GM19351 (cell line): ENCODE measurements around the gene RIPK4.
"Not testable (repeated sequence)": the region's sequence is repeated elsewhere in the genome, so short reads cannot be mapped to it uniquely, and the experiment has no call there.

Experiments
- ATAC-seq: cut with Tn5 transposase; IDR thresholded peaks from one replicate; pipeline ENCODE4 v1.9.1; 2021; ENCODE audit warnings: mild to moderate bottlenecking, moderate library complexity; ENCODE audit not compliant: unreplicated experiment

RIPK4 gene

DNA sequence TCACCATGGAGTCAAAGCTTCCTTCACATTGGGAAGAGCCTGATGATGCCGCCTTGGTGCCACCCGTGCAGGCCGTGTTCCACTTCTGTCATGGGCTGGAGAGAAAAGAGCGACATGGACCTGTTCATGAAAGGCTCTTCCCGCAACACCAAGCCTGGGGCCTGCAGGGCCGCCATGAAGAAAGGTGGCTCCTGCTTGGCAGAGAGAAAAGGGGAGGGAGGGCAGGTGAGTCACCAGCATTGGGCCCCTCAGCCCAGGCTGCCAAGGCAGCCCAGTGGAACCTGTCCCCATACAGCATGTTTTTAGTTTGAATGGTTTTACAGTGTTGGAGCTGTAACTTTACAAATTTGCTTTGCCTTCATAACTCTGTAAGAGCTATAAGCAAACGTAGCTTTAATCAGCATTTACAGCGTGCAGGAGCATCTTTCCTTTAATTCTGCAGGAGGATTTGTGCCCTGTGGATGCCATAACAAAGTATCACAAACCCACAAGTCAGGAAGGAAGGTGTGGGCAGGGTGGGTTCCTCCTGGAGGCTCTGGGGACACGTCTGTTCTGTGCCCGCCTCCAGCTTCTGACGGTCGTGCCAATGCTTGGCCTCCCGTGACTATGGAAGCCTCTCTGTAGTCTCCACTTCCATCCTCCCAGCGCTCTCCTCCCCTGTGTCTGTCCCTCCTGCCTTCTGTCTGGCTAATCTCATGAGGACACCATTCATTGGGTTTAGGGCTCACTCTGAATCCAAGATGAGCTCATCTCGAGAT is 49.1 kb downstream of the RIPK4 start:
- no peak for ATAC-seq

- ATAC-seq = no peak
Observed at GRCh38 chr21:41716751-41717150, 50.1 kb downstream of the RIPK4 start.

- ATAC-seq = no peak
Observed at GRCh38 chr21:41715649-41716281, 51.1 kb downstream of the RIPK4 start.

DNA sequence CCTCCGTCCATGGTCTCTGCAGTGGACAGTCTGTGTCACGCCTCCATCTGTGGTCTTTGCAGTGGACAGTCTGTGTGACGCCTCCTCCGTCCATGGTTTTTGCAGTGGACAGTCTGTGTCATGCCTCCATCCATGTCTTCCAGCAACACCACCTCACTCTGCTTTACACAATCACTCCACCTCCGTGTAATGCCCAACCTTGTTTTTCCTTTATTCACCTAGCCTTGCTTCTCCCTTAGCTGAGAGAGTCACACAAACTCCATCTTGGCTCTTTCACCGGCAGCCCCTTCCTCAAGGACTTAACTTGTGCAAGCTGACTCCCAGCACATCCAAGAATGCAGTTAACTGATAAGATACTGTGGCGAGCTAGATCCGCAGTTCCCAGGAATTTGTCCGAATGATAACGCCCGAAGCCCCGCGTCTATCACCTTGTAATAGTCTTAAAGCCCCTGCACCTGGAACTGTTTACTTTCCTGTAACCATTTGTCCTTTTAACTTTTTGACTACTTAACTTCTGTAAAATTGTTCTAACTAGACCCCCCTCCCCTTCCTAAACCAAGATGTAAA is 52.5 kb downstream of the RIPK4 start:
- ATAC-seq = not testable (repeated sequence)

DNA sequence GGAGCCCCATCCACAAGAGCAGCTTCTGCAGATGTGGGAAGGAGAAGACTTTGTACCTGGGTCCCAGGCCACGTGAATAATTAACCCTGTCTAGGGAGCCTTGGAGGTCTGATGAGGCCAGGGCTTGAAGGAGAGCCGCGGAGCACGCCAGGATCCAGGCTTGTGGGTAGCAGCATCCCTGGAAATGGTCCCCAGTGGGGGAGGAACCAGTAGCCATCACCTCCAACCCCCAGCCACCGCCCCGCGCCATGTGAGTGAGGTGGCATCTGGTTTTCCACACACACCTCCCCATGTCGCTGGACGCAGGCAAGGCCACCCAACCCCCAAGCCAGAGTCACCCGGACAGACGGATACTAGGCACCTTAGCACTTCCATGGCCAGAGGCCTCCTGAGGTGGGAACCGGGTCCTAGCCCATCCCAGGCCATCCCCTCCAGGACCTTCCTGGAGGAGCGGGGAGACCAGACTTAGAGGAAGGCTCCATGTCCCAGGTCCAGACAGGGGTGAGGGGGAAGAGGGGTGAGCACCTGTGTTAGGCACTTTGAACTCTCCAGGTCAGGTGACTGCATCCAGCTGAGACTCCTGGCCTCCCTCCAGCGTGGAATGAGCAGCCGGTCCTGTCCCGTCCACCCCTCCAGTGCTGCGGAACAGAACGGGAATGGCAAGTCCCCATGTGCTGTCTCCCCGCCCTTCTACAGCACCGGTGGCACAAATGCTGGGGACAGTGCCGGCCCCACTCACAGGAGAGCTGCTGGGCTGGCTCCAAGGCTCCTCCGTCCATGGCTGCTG is 53.2 kb downstream of the RIPK4 start:
- no peak for ATAC-seq

GRCh38 chr21:41712730-41713129 is 54.1 kb downstream of the RIPK4 start:
- no peak for ATAC-seq

DNA sequence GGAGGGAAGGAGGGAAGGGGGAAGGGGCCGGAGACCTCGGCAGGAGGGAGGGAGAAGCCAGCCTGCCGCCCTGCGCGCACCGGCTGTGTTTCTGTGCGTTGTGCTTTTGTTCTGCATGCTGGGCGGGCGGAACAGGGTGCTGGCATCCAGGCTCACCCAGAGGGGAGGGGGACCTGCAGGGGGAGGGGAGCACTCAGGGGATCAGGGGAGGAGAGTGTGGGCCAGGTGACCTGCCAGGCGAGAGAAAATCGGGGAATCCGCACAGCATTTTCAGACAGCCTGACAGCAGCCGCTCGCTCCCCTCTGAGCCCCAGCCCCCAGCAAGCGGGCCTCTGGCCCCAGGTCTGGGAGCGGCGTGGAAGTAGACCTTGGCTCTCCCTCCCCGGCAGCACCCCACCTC is 54.7 kb downstream of the RIPK4 start:
- ATAC-seq = no peak

DNA sequence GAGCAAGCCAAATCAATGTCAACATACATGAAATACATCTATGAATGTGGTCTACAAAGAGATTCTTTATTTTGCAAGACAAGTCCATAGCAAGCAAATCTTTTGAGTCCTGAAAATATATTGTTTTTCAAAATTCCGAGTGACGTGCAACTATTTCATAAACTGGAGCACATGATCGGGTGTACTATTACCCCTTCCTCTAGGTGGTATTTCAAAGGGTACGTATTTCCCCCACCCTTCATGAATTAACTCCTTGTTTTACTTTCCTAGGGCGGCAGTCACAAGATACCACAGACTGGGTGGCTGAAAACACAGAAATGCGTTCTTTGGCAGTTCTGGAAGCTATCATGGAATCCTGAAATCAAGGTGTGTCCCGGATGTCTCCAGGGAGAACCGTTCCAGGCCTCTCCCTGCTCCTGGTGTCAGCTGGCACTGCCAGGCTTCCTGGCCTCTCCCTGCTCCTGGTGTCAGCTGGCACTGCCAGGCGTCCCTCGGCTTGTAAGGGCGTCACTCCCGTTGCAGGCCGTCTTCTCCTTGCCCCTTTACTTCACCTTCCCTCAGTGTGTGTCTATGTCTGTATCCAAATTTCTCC is 55.3 kb downstream of the RIPK4 start:
- no peak for ATAC-seq

- no peak for ATAC-seq
Observed at GRCh38 chr21:41710823-41711160, 56.1 kb downstream of the RIPK4 start.

DNA sequence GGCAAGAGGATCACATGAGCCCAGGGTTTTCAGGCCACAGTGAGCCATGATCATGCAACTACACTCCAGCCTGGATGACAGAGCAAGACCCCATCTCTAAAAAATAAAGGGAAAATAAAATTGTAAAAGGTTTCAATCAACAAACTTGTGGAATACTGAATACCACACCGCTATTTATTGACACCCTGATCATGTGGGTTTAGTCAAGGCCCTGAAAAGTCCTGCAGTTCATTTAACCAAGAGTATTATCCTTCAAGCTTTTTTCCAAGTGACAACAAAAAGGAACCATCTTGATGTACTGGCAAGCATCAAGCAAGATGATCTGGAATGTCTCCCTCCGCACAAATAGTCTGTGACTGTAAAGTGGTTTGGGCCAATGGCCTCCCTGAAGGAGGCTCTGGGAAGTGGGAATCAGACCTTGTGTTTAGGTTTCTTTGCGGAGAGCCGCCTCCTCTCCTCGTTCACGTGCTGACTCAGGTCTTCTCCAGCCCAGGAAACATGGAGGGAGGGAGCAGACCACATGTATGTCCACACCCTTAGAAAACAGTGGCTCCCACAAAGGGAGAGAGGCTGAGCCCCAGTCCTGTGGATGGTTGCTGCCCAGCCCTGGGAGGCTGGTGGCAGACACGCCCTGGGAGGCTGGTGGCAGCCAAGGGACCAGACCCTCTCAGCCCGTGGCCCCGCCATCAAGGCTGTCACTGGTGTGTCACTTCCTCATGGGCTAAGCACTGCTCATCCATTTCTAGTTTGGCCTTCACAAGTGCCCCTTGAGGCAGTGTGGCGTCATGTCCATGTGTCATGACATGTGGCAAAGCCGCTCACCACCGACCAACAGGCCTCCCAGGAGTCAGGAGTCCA is 56.7 kb downstream of the RIPK4 start:
- ATAC-seq = no peak

DNA sequence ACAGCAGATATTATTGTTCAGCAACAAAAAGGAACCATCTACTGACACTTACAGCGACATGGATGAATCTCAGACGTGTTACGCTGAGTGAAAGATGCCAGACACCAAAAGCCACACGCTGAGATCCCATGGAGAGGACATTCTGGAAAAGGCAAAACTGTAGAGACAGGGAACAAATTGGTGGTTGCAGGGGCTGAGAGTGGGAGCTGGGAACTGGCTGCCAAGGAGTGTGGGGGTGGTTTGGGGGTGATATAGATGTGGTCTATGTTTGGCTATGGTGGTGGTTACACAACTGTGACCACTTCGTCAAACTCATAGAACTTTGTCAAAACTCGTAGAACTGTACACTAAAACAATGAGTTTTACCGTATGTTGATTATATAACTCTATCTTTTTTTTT is 57.7 kb downstream of the RIPK4 start:
- ATAC-seq = no peak

DNA sequence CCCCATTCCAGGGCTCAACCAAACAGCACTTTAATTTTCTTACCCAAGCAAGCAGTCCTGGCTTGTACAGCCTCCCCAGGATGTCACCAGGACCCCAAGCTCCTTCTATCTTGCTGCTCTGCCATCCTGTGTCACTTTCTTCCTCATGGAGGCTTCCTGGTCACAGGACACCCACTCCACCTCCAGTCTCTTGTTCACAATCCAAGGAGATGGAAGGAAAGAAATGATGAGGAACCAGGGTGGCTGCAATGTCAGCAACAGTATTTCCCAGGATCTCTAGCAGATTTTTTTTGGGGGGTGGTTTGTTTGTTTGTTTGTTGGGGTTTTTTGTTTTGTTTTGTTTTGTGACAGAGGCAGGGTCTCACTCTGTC is 58.9 kb downstream of the RIPK4 start:
- ATAC-seq = no peak

- no peak for ATAC-seq
Observed at GRCh38 chr21:41707231-41707959, 59.5 kb downstream of the RIPK4 start.

DNA sequence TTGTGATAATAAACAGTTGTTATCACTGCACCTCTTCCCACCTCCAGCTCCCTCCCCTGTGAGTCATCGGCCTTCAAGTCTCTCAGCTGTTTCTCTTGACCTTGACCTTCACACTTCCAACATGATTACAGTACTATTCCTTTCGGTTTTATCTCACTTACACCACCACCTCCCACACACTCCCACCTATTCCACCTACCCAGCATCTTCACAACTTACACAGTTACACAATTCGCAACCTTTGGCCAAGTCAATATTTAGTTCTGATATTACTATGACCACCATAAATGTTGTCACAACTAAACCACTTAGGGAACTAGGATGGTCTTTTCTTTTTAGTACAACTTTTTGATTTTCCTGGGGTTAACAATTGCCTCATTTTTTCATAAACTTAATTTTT is 60.2 kb downstream of the RIPK4 start:
- no peak for ATAC-seq

GRCh38 chr21:41706263-41706639 is 60.6 kb downstream of the RIPK4 start:
- ATAC-seq = no peak

- ATAC-seq = no peak
Observed at GRCh38 chr21:41705546-41706262, 61.1 kb downstream of the RIPK4 start.

- ATAC-seq = no peak
Observed at GRCh38 chr21:41703857-41704501, 62.9 kb downstream of the RIPK4 start.

- no peak for ATAC-seq
Observed at GRCh38 chr21:41701749-41702148, 65.1 kb downstream of the RIPK4 start.

- no peak for ATAC-seq
Observed at GRCh38 chr21:41699311-41699710, 67.5 kb downstream of the RIPK4 start.
